Testis (tissue), 2 donors: ENCODE data around the gene ATP5PB.

Experiments
- CTCF ChIP-seq, 3 experiments: fragments of 450-650 bp in 2 of 3; fragments of 200-600 bp in 1 of 3; sonication (generic) in 1 of 3; IDR thresholded peaks; one replicate each; pipeline ENCODE4 v1.5.1; 2016 to 2019; ENCODE audit warnings: antibody characterized with exemption in 3 of 3, mild to moderate bottlenecking in 2 of 3, moderate library complexity in 1 of 3
- POLR2A ChIP-seq: fragments of 450-650 bp; IDR thresholded peaks from one replicate; pipeline ENCODE4 v1.6.1; 2017; ENCODE audit warnings: antibody characterized with exemption, mild to moderate bottlenecking, moderate library complexity

GRCh38 chr1:111419037-111419436, 30.2 kb upstream of the ATP5PB start:
- TF ChIP-seq POLR2A (no peak), CTCF (IDR thresholded peaks at IDR 0.05) (no peak)
